ENCODE data around the gene VPS26B. TPM values are rescaled to one million over a fixed set of nuclear protein-coding genes. Genes with fewer than 3 reads are reported as not detected.

Gene VPS26B
- total and polyA plus RNA-seq, 4 donors: 17.1 to 37.6 (median 27.4) TPM

GRCh38 chr11:134228625-134229024, 4.2 kb downstream of the VPS26B start:
- Histone ChIP-seq H3K4me3 (no peak overlapping the region), H3K9ac (ENCODE audit: insufficient read depth in 1 of 2, low read length in 2 of 2) (no peak overlapping the region), H3K9me3 (ENCODE audit: control insufficient read depth in 4 of 4, insufficient read depth in 3 of 4, low read length in 3 of 4) (no peaks in the 10 kb centered on the region), H3K27me3 (ENCODE audit: control insufficient read depth in 3 of 3, insufficient read depth in 3 of 3, low read length in 2 of 3) (no peaks in the 10 kb centered on the region), H3K4me1 (ENCODE audit: control insufficient read depth in 5 of 5, insufficient read depth in 5 of 5, low read length in 5 of 5) (peaks cover 4 to 22% (median 12%) of the 10 kb centered on the region in 5 donors), H3K36me3 (ENCODE audit: control insufficient read depth in 4 of 4, insufficient read depth in 4 of 4, low read length in 4 of 4) (peaks cover 0 to 6% (median 0%) of the 10 kb centered on the region in 4 donors), H3K27ac (ENCODE audit: low read depth in 1 of 2, low read length in 1 of 2) (no peak overlapping the region)
- no peak for DNase-seq
- no peak for TF ChIP-seq CTCF (IDR thresholded peaks at IDR 0.05; ENCODE audit: control extremely low read depth, extremely low read depth)
- WGBS, 2 donors: 87 to 90% methylated on average over 6 of the region's 6 CpGs
- ATAC-seq (ENCODE audit: insufficient read depth, low FRiP score): no peak

GRCh38 chr11:134229126-134229790, 4.8 kb downstream of the VPS26B start:
- H3K4me3 ChIP-seq: no peak overlapping the region
- peaks cover 0 to 6% (median 0%) of the 10 kb centered on the region in 4 donors for H3K36me3 ChIP-seq (ENCODE audit: control insufficient read depth in 4 of 4, insufficient read depth in 4 of 4, low read length in 4 of 4)
- H3K9me3 ChIP-seq (ENCODE audit: control insufficient read depth in 4 of 4, insufficient read depth in 3 of 4, low read length in 3 of 4): no peaks in the 10 kb centered on the region
- H3K27ac ChIP-seq (ENCODE audit: low read depth in 1 of 2, low read length in 1 of 2): no peak overlapping the region
- TF ChIP-seq CTCF (IDR thresholded peaks at IDR 0.05; ENCODE audit: control extremely low read depth, extremely low read depth): no peak
- H3K27me3 ChIP-seq (ENCODE audit: control insufficient read depth in 3 of 3, insufficient read depth in 3 of 3, low read length in 2 of 3): no peaks in the 10 kb centered on the region
- DNase-seq (no peak), ATAC-seq (ENCODE audit: insufficient read depth, low FRiP score) (no peak)
- peaks cover 4 to 22% (median 12%) of the 10 kb centered on the region in 5 donors for H3K4me1 ChIP-seq (ENCODE audit: control insufficient read depth in 5 of 5, insufficient read depth in 5 of 5, low read length in 5 of 5)
- 77 to 83% methylated on average over 6 of the region's 6 CpGs for WGBS, 2 donors
- no peak overlapping the region for H3K9ac ChIP-seq (ENCODE audit: insufficient read depth in 1 of 2, low read length in 2 of 2)

- Histone ChIP-seq H3K27ac (ENCODE audit: low read depth in 1 of 2, low read length in 1 of 2) (no peak overlapping the region), H3K36me3 (ENCODE audit: control insufficient read depth in 4 of 4, insufficient read depth in 4 of 4, low read length in 4 of 4) (peaks cover 0 to 10% (median 5%) of the 10 kb centered on the region in 4 donors), H3K27me3 (ENCODE audit: control insufficient read depth in 3 of 3, insufficient read depth in 3 of 3, low read length in 2 of 3) (no peaks in the 10 kb centered on the region), H3K4me1 (ENCODE audit: control insufficient read depth in 5 of 5, insufficient read depth in 5 of 5, low read length in 5 of 5) (peaks cover 4 to 18% (median 12%) of the 10 kb centered on the region in 5 donors), H3K9ac (ENCODE audit: insufficient read depth in 1 of 2, low read length in 2 of 2) (no peak overlapping the region), H3K4me3 (no peak overlapping the region), H3K9me3 (ENCODE audit: control insufficient read depth in 4 of 4, insufficient read depth in 3 of 4, low read length in 3 of 4) (no peaks in the 10 kb centered on the region)
- ATAC-seq (ENCODE audit: insufficient read depth, low FRiP score) (no peak), DNase-seq (no peak)
- WGBS, 2 donors: 53 to 72% methylated on average over 4 of the region's 4 CpGs
- no peak for TF ChIP-seq CTCF (IDR thresholded peaks at IDR 0.05; ENCODE audit: control extremely low read depth, extremely low read depth)
Measured at GRCh38 chr11:134230339-134230738, 5.9 kb downstream of the VPS26B start.
